ENCODE data around the gene PNMA1. TPM values are rescaled to one million over a fixed set of nuclear protein-coding genes. Genes with fewer than 3 reads are reported as not detected.

Gene PNMA1
- total and polyA plus RNA-seq, 9 of the 15 experiments (the other 6 are each of a cell fraction or from before 2014, with no cell fraction given) = 1.7 to 26.4 (median 8.7) TPM

- no peak for TF ChIP-seq ZNF239 (CRISPR knock-in tag; IDR thresholded peaks at IDR 0.05)
- TF ChIP-seq, protein P1, sequence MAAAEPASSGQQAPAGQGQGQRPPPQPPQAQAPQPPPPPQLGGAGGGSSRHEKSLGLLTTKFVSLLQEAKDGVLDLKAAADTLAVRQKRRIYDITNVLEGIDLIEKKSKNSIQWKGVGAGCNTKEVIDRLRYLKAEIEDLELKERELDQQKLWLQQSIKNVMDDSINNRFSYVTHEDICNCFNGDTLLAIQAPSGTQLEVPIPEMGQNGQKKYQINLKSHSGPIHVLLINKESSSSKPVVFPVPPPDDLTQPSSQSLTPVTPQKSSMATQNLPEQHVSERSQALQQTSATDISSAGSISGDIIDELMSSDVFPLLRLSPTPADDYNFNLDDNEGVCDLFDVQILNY (CRISPR knock-in tag; IDR thresholded peaks at IDR 0.05) = no peak
- TF ChIP-seq, protein P2, sequence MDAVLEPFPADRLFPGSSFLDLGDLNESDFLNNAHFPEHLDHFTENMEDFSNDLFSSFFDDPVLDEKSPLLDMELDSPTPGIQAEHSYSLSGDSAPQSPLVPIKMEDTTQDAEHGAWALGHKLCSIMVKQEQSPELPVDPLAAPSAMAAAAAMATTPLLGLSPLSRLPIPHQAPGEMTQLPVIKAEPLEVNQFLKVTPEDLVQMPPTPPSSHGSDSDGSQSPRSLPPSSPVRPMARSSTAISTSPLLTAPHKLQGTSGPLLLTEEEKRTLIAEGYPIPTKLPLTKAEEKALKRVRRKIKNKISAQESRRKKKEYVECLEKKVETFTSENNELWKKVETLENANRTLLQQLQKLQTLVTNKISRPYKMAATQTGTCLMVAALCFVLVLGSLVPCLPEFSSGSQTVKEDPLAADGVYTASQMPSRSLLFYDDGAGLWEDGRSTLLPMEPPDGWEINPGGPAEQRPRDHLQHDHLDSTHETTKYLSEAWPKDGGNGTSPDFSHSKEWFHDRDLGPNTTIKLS (IDR thresholded peaks at IDR 0.05; ENCODE audit: borderline replicate concordance, low read depth) = no peak
- TF ChIP-seq, protein P3, sequence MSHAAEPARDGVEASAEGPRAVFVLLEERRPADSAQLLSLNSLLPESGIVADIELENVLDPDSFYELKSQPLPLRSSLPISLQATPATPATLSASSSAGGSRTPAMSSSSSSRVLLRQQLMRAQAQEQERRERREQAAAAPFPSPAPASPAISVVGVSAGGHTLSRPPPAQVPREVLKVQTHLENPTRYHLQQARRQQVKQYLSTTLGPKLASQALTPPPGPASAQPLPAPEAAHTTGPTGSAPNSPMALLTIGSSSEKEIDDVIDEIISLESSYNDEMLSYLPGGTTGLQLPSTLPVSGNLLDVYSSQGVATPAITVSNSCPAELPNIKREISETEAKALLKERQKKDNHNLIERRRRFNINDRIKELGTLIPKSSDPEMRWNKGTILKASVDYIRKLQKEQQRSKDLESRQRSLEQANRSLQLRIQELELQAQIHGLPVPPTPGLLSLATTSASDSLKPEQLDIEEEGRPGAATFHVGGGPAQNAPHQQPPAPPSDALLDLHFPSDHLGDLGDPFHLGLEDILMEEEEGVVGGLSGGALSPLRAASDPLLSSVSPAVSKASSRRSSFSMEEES (CRISPR knock-in tag; IDR thresholded peaks at IDR 0.05) = no peak
- TF ChIP-seq BHLHE40 (IDR thresholded peaks at IDR 0.05; ENCODE audit: low read length) = no peak
- no peak for TF ChIP-seq SMC3 (conservative IDR thresholded peaks at IDR 0.05; ENCODE audit: insufficient read depth, low read depth, low read length)
- TF ChIP-seq TAF9B (IDR thresholded peaks at IDR 0.05; ENCODE audit: partially characterized antibody) = no peak
- TF ChIP-seq POLR2AphosphoS2 (IDR thresholded peaks at IDR 0.05; ENCODE audit: low read length) = no peak
- no peak for TF ChIP-seq USF1 (CRISPR knock-in tag; IDR thresholded peaks at IDR 0.05)
- no peak for TF ChIP-seq IRF1 (CRISPR knock-in tag; IDR thresholded peaks at IDR 0.05; ENCODE audit: borderline replicate concordance)
- TF ChIP-seq JUN (IDR thresholded peaks at IDR 0.05; ENCODE audit: borderline replicate concordance, low read depth, low read length) = peak; percentile 29; the same call in 1 of the 2 replicates
- TF ChIP-seq JUN (CRISPR knock-in tag; IDR thresholded peaks at IDR 0.05; ENCODE audit: borderline replicate concordance) = no peak
- TF ChIP-seq ZNF561 (CRISPR knock-in tag; conservative IDR thresholded peaks at IDR 0.05) = no peak
- TF ChIP-seq SIN3B (IDR thresholded peaks at IDR 0.05; ENCODE audit: low read depth) = no peak
- no peak for TF ChIP-seq THRA (IDR thresholded peaks at IDR 0.05)
- peak; percentile 60; the same call in 1 of the 2 replicates for TF ChIP-seq EP300 (IDR thresholded peaks at IDR 0.05; ENCODE audit: low read length)
These were observed 11.2 kb upstream of the PNMA1 start (continued) for GRCh38 chr14:73725116-73726024.
